OCI-LY1 (cell line): ENCODE data around the gene NDUFB6.
"Not testable (repeated sequence)": the region's sequence is repeated elsewhere in the genome, so short reads cannot be mapped to it uniquely, and the experiment has no call there.

ENCODE experiments used
- H2AFZ ChIP-seq: fragments of 200-600 bp; sonication (generic), shearing (Covaris generic); 2 replicates; pipeline ENCODE4 v1.6.0; 2014; ENCODE audit warnings: antibody characterized with exemption, mild to moderate bottlenecking, low read length
- H3F3A ChIP-seq: fragments of 200-600 bp; sonication (generic), shearing (Covaris generic); 2 replicates; pipeline ENCODE4 v1.6.0; 2014; ENCODE audit warnings: mild to moderate bottlenecking, antibody characterized with exemption, low read length, moderate library complexity; ENCODE audit not compliant: insufficient read depth
- H3K27ac ChIP-seq: fragments of 200-600 bp; sonication (generic); 2 replicates; pipeline ENCODE4 v1.5.1; 2014; ENCODE audit warnings: low read length, mixed run types, mild to moderate bottlenecking, low read depth; ENCODE audit not compliant: poor library complexity, severe bottlenecking
- H3K27me3 ChIP-seq: fragments of 200-600 bp; sonication (generic); 2 replicates; pipeline ENCODE4 v1.6.0; 2014; ENCODE audit warnings: antibody characterized with exemption, mild to moderate bottlenecking, low read length, moderate library complexity; ENCODE audit not compliant: insufficient read depth
- H3K36me3 ChIP-seq: fragments of 200-600 bp; sonication (generic); 2 replicates; pipeline ENCODE4 v1.6.1; 2014; ENCODE audit warnings: mild to moderate bottlenecking, antibody characterized with exemption, low read length, moderate library complexity, mixed read lengths; ENCODE audit not compliant: insufficient read depth
- H3K4me1 ChIP-seq: fragments of 200-600 bp; sonication (generic); 2 replicates; pipeline ENCODE4 v1.5.1; 2014; ENCODE audit warnings: mild to moderate bottlenecking, low read length, moderate library complexity; ENCODE audit not compliant: insufficient read depth, severe bottlenecking
- H3K4me2 ChIP-seq: fragments of 200-600 bp; sonication (generic), shearing (Covaris generic); 2 replicates; pipeline ENCODE4 v1.6.1; 2014; ENCODE audit warnings: low read length
- H3K4me3 ChIP-seq: fragments of 200-600 bp; sonication (generic); 2 replicates; pipeline ENCODE4 v1.5.1; 2014; ENCODE audit warnings: low read length, low read depth, mild to moderate bottlenecking, mixed read lengths; ENCODE audit not compliant: poor library complexity, severe bottlenecking
- H3K79me2 ChIP-seq: fragments of 200-600 bp; shearing (Covaris generic); 2 replicates; pipeline ENCODE4 v1.6.1; 2016; ENCODE audit warnings: mixed run types, low read length, mixed read lengths; ENCODE audit not compliant: insufficient read depth
- H3K9ac ChIP-seq: fragments of 200-600 bp; sonication (generic), shearing (Covaris generic); 2 replicates; pipeline ENCODE4 v1.6.1; 2014; ENCODE audit warnings: mild to moderate bottlenecking, low read length, mixed read lengths
- H3K9me2 ChIP-seq: fragments of 200-600 bp; sonication (generic), shearing (Covaris generic); 2 replicates; pipeline ENCODE4 v1.6.1; 2014; ENCODE audit warnings: low read depth, mild to moderate bottlenecking, low read length, mixed read lengths
- H3K9me3 ChIP-seq: fragments of 200-600 bp; shearing (Covaris generic); 2 replicates; pipeline ENCODE4 v1.6.1; 2014; ENCODE audit warnings: low read length, mixed read lengths
- H4K20me1 ChIP-seq: fragments of 200-600 bp; sonication (generic), shearing (Covaris generic); 2 replicates; pipeline ENCODE4 v1.6.0; 2016; ENCODE audit warnings: mild to moderate bottlenecking, low read length; ENCODE audit not compliant: insufficient read depth
- CTCF ChIP-seq: fragments of 200-600 bp; sonication (generic), shearing (Covaris generic); IDR thresholded peaks from 2 replicates; pipeline ENCODE4 v1.5.1; 2017; ENCODE audit warnings: mild to moderate bottlenecking, antibody characterized with exemption, low read length, moderate library complexity, mixed read lengths
- EZH2 ChIP-seq: fragments of 200-600 bp; sonication (generic), shearing (Covaris generic); IDR thresholded peaks from 2 replicates; pipeline ENCODE4 v1.8.0; 2017; ENCODE audit warnings: borderline replicate concordance, mixed run types, mild to moderate bottlenecking, antibody characterized with exemption, low read length, moderate library complexity, mixed read lengths

Gene NDUFB6

DNA sequence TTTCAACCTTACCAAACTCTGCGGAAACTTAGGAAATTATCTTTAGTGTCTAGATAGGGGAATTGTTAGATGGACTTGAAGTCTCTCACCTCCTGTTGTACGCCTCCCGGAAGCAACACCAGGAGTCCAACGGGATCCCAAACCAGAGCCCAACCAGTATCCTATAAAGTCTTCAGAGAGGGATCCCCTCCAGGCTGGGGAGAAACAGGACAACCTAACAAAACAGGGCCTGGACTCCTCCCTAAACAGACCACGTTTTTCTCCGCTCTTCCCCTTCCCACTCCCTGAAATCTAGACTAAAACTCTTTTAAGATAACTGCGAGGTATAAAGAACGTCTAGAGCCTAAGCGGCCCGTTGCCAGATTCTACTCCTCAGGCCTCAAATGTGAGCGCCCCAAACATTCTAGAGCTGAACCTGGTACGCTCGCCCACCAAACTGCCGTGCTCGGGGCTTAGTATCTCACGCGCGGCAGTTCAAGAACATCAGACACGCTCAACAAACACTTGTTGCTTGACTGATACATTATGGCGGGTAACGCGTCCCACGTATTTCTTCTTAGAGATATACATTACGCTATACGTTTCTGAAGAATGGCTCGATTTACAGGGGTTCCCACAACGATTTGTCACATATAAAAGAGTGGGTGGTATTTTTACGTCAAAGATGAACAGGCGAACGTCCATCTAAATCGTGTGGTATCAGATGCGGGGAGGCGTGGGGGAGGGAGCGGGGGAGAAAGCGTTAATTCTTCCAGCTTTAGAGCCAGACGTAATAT, 21.5 kb downstream of the NDUFB6 start:
- Histone ChIP-seq H4K20me1 (no peaks in the 10 kb centered on the region), H3F3A (no peaks in the 10 kb centered on the region), H3K27ac (peak overlapping the region; percentile 96), H3K4me3 (peak overlapping the region; percentile 75), H2AFZ (0 out of 2 replicates have a peak overlapping the region, but pooled peaks have one; percentile 17), H3K4me1 (peaks cover 31% of the 10 kb centered on the region), H3K9ac (peak overlapping the region; percentile 95), H3K36me3 (peaks cover 29% of the 10 kb centered on the region), H3K9me2 (no peaks in the 10 kb centered on the region), H3K4me2 (peak overlapping the region; percentile 94), H3K79me2 (peaks cover 41% of the 10 kb centered on the region), H3K27me3 (no peaks in the 10 kb centered on the region), H3K9me3 (no peaks in the 10 kb centered on the region)
- no peak for TF ChIP-seq EZH2
- no peak for TF ChIP-seq CTCF

GRCh38 chr9:32550562-32551275, 22.2 kb downstream of the NDUFB6 start:
- Histone ChIP-seq H3K36me3 (peaks cover 36% of the 10 kb centered on the region), H3K79me2 (peaks cover 48% of the 10 kb centered on the region), H4K20me1 (no peaks in the 10 kb centered on the region), H3K9ac (peak overlapping the region; percentile 95), H2AFZ (no peak overlapping the region), H3K4me1 (peaks cover 31% of the 10 kb centered on the region), H3K27ac (peak overlapping the region; percentile 96), H3K27me3 (no peaks in the 10 kb centered on the region), H3K9me2 (no peaks in the 10 kb centered on the region), H3K4me2 (peak overlapping the region; percentile 94), H3K4me3 (peak overlapping the region; percentile 75), H3F3A (no peaks in the 10 kb centered on the region), H3K9me3 (no peaks in the 10 kb centered on the region)
- TF ChIP-seq EZH2: no peak
- 0 out of 2 replicates have a peak, but pooled peaks have one; percentile 16 for TF ChIP-seq CTCF

DNA sequence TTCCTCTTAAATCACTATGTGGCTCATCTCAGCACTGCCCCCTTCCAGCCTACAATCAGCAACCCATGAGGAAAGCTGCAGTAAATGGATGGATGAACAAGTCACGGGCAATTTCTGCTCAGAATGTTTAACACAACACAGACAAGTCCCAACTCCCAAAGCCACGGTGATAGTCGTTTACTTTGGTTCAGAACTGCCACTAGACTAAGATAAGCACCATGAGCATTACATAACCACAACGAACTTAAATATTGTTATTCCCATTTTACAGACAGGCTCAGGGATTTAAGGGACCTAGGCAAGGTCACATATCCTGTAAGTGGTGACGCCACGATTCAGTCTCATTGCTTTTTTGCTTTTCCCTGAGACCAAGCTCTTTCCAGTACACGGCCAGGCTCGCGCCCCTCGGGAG, 22.8 kb downstream of the NDUFB6 start:
- Histone ChIP-seq H3K27me3 (no peaks in the 10 kb centered on the region), H2AFZ (no peak overlapping the region), H4K20me1 (no peaks in the 10 kb centered on the region), H3K4me1 (peaks cover 31% of the 10 kb centered on the region), H3F3A (no peaks in the 10 kb centered on the region), H3K79me2 (peaks cover 52% of the 10 kb centered on the region), H3K36me3 (peaks cover 37% of the 10 kb centered on the region), H3K4me3 (peak overlapping the region; percentile 75), H3K9me2 (no peaks in the 10 kb centered on the region), H3K9ac (peak overlapping the region; percentile 86), H3K27ac (no peak overlapping the region), H3K4me2 (peak overlapping the region; percentile 94), H3K9me3 (no peaks in the 10 kb centered on the region)
- TF ChIP-seq EZH2 (no peak), CTCF (no peak)

DNA sequence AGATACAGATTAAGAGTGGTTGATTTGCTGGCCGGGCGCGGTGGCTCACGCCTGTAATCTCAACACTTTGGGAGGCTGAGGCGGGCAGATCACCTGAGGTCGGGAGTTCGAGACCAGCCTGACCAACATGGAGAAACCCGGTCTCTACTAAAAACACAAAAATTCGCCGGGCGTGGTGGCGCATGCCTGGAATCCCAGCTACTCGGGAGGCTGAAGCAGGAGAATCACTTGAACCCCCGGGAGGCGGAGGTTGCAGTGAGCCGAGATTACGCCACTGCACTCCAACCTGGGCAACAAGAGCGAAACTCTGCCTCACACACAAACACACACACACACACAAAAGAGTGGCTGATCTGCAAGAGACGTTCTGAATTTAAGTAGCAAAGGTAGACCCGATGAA, 24.7 kb downstream of the NDUFB6 start:
- peaks cover 71% of the 10 kb centered on the region for H3K79me2 ChIP-seq
- H3K9ac ChIP-seq, H3K4me2 ChIP-seq, H3K27me3 ChIP-seq, H3K4me3 ChIP-seq, H3K27ac ChIP-seq, H4K20me1 ChIP-seq, H2AFZ ChIP-seq, H3F3A ChIP-seq, H3K9me3 ChIP-seq, H3K9me2 ChIP-seq: not testable (repeated sequence)
- peaks cover 41% of the 10 kb centered on the region for H3K36me3 ChIP-seq
- peaks cover 23% of the 10 kb centered on the region for H3K4me1 ChIP-seq
